OCI-LY7 (cell line): Measurements from ENCODE around the gene RNFT2. TPM values are rescaled to one million over a fixed set of nuclear protein-coding genes. Genes with fewer than 3 reads are reported as not detected.

Source experiments
- BruUV-seq: library from RNA; stranded (reverse); fragments of 400-500 nt; replicated peaks from 2 replicates; lab custom pipeline; 2021; lab: Mats Ljungman, UMichigan
- CTCF ChIA-PET: fragments of 300-600 bp; sonication (Branson Sonifier 250); formaldehyde crosslinking; loops from one replicate; lab custom pipeline; 2022; ENCODE audit warnings: antibody characterized with exemption; ENCODE audit not compliant: unreplicated experiment; lab: Charles Lee
- POLR2A ChIA-PET: fragments of 300-600 bp; sonication (Branson Sonifier 250); formaldehyde crosslinking; loops from one replicate; lab custom pipeline; 2022; ENCODE audit warnings: antibody characterized with exemption; lab: Charles Lee
- DNase-seq: peaks from one replicate; pipeline ENCODE4 v3.0.0-alpha.2; 2015; ENCODE audit warnings: low spot score
- H2AFZ ChIP-seq: fragments of 200-600 bp; sonication (generic), shearing (Covaris generic); 2 replicates; pipeline ENCODE4 v1.6.1; 2014; ENCODE audit warnings: mild to moderate bottlenecking, antibody characterized with exemption, low read length, moderate library complexity
- H3K27ac ChIP-seq: fragments of 200-600 bp; sonication (generic); 2 replicates; pipeline ENCODE4 v1.5.1; 2014; ENCODE audit warnings: mixed run types, low read depth, mild to moderate bottlenecking, moderate library complexity, low read length, inconsistent platforms; ENCODE audit not compliant: poor library complexity, severe bottlenecking
- H3K36me3 ChIP-seq: fragments of 200-600 bp; sonication (generic); 2 replicates; pipeline ENCODE4 v1.6.1; 2014; ENCODE audit warnings: mild to moderate bottlenecking, antibody characterized with exemption, low read length, moderate library complexity, mixed read lengths; ENCODE audit not compliant: insufficient read depth
- H3K4me1 ChIP-seq: fragments of 200-600 bp; sonication (generic); 2 replicates; pipeline ENCODE4 v1.5.1; 2014; ENCODE audit warnings: mild to moderate bottlenecking, low read length; ENCODE audit not compliant: insufficient read depth, poor library complexity, severe bottlenecking
- H3K4me2 ChIP-seq: fragments of 200-600 bp; sonication (generic); 2 replicates; pipeline ENCODE4 v1.6.1; 2014; ENCODE audit warnings: mild to moderate bottlenecking, low read length
- H3K4me3 ChIP-seq: fragments of 200-600 bp; sonication (generic); 2 replicates; pipeline ENCODE4 v1.5.1; 2014; ENCODE audit warnings: mild to moderate bottlenecking, low read depth, low read length; ENCODE audit not compliant: poor library complexity, severe bottlenecking
- H3K79me2 ChIP-seq: fragments of 200-600 bp; sonication (generic); 2 replicates; pipeline ENCODE4 v1.6.1; 2016; ENCODE audit warnings: low read depth, mild to moderate bottlenecking, low read length, moderate library complexity, mixed read lengths; ENCODE audit not compliant: insufficient read depth
- H3K9me2 ChIP-seq: fragments of 200-600 bp; sonication (generic); 2 replicates; pipeline ENCODE4 v1.6.1; 2016; ENCODE audit warnings: mild to moderate bottlenecking, low read length, mixed read lengths; ENCODE audit not compliant: insufficient read depth
- H3K9me3 ChIP-seq: fragments of 200-600 bp; sonication (generic); 2 replicates; pipeline ENCODE4 v1.6.1; 2014; ENCODE audit warnings: mild to moderate bottlenecking, mixed run types, low read length, mixed read lengths
- H4K20me1 ChIP-seq: fragments of 200-600 bp; sonication (generic); 2 replicates; pipeline ENCODE4 v1.6.1; 2014; ENCODE audit warnings: mild to moderate bottlenecking, antibody characterized with exemption, low read length, moderate library complexity, mixed read lengths; ENCODE audit not compliant: insufficient read depth
- CTCF ChIP-seq: fragments of 200-600 bp; sonication (generic); conservative IDR thresholded peaks from 2 replicates; pipeline ENCODE4 v1.5.1; 2014; ENCODE audit warnings: mild to moderate bottlenecking, antibody characterized with exemption, low read length, moderate library complexity, mixed read lengths
- EZH2phosphoT487 ChIP-seq: fragments of 200-600 bp; sonication (generic); IDR thresholded peaks from 2 replicates; pipeline ENCODE4 v1.6.1; 2018; ENCODE audit warnings: low read depth, borderline replicate concordance, mild to moderate bottlenecking, mixed run types, antibody characterized with exemption, low read length, moderate library complexity, mixed read lengths
- intact Hi-C: fragments of 100-400 bp; cut with micrococcal nuclease; formaldehyde crosslinking; loops from one replicate; pipeline ENCODE4 v1.10.0; 2022; ENCODE audit not compliant: unreplicated experiment
- total RNA-seq, 2 experiments: library from RNA; depleted of rRNA in 1 of 2; stranded (reverse); fragments of >200 nt in 1 of 2; shearing (Covaris generic) in 1 of 2; gene quantifications; 2 replicates each; pipeline ENCODE4 v1.2.3, GENCODE V29; 2014 to 2022

The RNFT2 gene
- total RNA-seq, 2 experiments from 2014 or later: 40.2 to 62.2 TPM

GRCh38 chr12:116790066-116790465 lies 52.0 kb downstream of the RNFT2 start:
- DNase-seq: no peak
- H3K79me2 ChIP-seq: no peaks in the 10 kb centered on the region
- no peak overlapping the region for H3K4me2 ChIP-seq
- no peak overlapping the region for H2AFZ ChIP-seq
- CTCF ChIA-PET: no interaction called here
- H3K4me3 ChIP-seq: no peak overlapping the region
- H3K36me3 ChIP-seq: peaks cover 68% of the 10 kb centered on the region
- TF ChIP-seq EZH2phosphoT487 (no peak), CTCF (no peak)
- H3K9me3 ChIP-seq: no peaks in the 10 kb centered on the region
- H3K4me1 ChIP-seq: no peaks in the 10 kb centered on the region
- no peaks in the 10 kb centered on the region for H4K20me1 ChIP-seq
- BruUV-seq: no TSS peak
- H3K9me2 ChIP-seq: no peaks in the 10 kb centered on the region
- intact Hi-C loops: no loop called here
- H3K27ac ChIP-seq: no peak overlapping the region
- POLR2A ChIA-PET: no interaction called here

GRCh38 chr12:116792403-116792802 lies 54.3 kb downstream of the RNFT2 start:
- BruUV-seq: no TSS peak
- H3K36me3 ChIP-seq: peaks cover 67% of the 10 kb centered on the region
- H3K79me2 ChIP-seq: no peaks in the 10 kb centered on the region
- H3K4me2 ChIP-seq: no peak overlapping the region
- no peak overlapping the region for H3K4me3 ChIP-seq
- H3K27ac ChIP-seq: no peak overlapping the region
- ChIA-PET CTCF (no interaction called here), POLR2A (interaction anchor here (0.6 to 1.2 kb wide), 2 partner anchors 9 to 12 kb away, joined by 3 to 8 read pairs; no protein-coding TSS in a partner anchor)
- no peak for DNase-seq
- no peaks in the 10 kb centered on the region for H3K9me3 ChIP-seq
- no peaks in the 10 kb centered on the region for H3K4me1 ChIP-seq
- no peak for TF ChIP-seq CTCF
- no peak for TF ChIP-seq EZH2phosphoT487
- no peaks in the 10 kb centered on the region for H4K20me1 ChIP-seq
- no peak overlapping the region for H2AFZ ChIP-seq
- intact Hi-C loops: no loop called here
- H3K9me2 ChIP-seq: no peaks in the 10 kb centered on the region

GRCh38 chr12:116794725-116795124 lies 56.6 kb downstream of the RNFT2 start:
- Histone ChIP-seq H3K4me2 (no peak overlapping the region), H3K4me3 (no peak overlapping the region), H3K4me1 (peaks cover 3% of the 10 kb centered on the region), H3K9me2 (no peaks in the 10 kb centered on the region), H3K9me3 (peaks cover 12% of the 10 kb centered on the region), H2AFZ (no peak overlapping the region), H3K79me2 (no peaks in the 10 kb centered on the region), H3K27ac (no peak overlapping the region), H3K36me3 (peaks cover 70% of the 10 kb centered on the region), H4K20me1 (no peaks in the 10 kb centered on the region)
- ChIA-PET POLR2A (interaction anchor here (2.2 kb wide), 1 partner anchor 10 kb away, joined by 9 read pairs; no protein-coding TSS in a partner anchor), CTCF (no interaction called here)
- no peak for TF ChIP-seq EZH2phosphoT487
- no peak for TF ChIP-seq CTCF
- no peak for DNase-seq
- no TSS peak for BruUV-seq
- intact Hi-C loops: no loop called here
